Activated T-cell treated with anti-CD3 and anti-CD28 coated beads for 1 hour (primary cell): ENCODE measurements around the gene MUC5AC.
"Not testable (repeated sequence)": the region's sequence is repeated elsewhere in the genome, so short reads cannot be mapped to it uniquely, and the experiment has no call there.

Experiments
- DNase-seq: peaks from one replicate; pipeline ENCODE4 v3.0.0-alpha.2; 2020; ENCODE audit warnings: low read depth

MUC5AC gene

GRCh38 chr11:1237128-1237580 is 79.4 kb downstream of the MUC5AC start:
- DNase-seq = no peak

- no peak for DNase-seq
Observed at GRCh38 chr11:1237851-1238250, 80.1 kb downstream of the MUC5AC start.

- no peak for DNase-seq
Observed at GRCh38 chr11:1238767-1239595, 81.2 kb downstream of the MUC5AC start.

- DNase-seq = no peak
Observed at GRCh38 chr11:1239596-1240205, 81.9 kb downstream of the MUC5AC start.

GRCh38 chr11:1240771-1241170 is 83.0 kb downstream of the MUC5AC start:
- no peak for DNase-seq

- no peak for DNase-seq
Observed at GRCh38 chr11:1241706-1242105, 84.0 kb downstream of the MUC5AC start.

GRCh38 chr11:1242289-1242688 is 84.5 kb downstream of the MUC5AC start:
- no peak for DNase-seq

GRCh38 chr11:1242751-1243150 is 85.0 kb downstream of the MUC5AC start:
- not testable (repeated sequence) for DNase-seq

- not testable (repeated sequence) for DNase-seq
Observed at GRCh38 chr11:1243521-1243920, 85.8 kb downstream of the MUC5AC start.

- not testable (repeated sequence) for DNase-seq
Observed at GRCh38 chr11:1244557-1244956, 86.8 kb downstream of the MUC5AC start.

GRCh38 chr11:1245717-1246116 is 88.0 kb downstream of the MUC5AC start:
- DNase-seq = not testable (repeated sequence)

- DNase-seq = not testable (repeated sequence)
Observed at GRCh38 chr11:1246301-1246700, 88.5 kb downstream of the MUC5AC start.

GRCh38 chr11:1247026-1247425 is 89.3 kb downstream of the MUC5AC start:
- not testable (repeated sequence) for DNase-seq

- not testable (repeated sequence) for DNase-seq
Observed at GRCh38 chr11:1248951-1249350, 91.2 kb downstream of the MUC5AC start.

- DNase-seq = not testable (repeated sequence)
Observed at GRCh38 chr11:1250411-1250810, 92.7 kb downstream of the MUC5AC start.
